Muscle of leg (tissue), 11 donors: ENCODE data around the gene TRIM6. TPM values are rescaled to one million over a fixed set of nuclear protein-coding genes. Genes with fewer than 3 reads are reported as not detected.
A peak's percentile ranks its signal among the peaks of the same experiment; 100 is the strongest.
"Not testable (repeated sequence)": the region's sequence is repeated elsewhere in the genome, so short reads cannot be mapped to it uniquely, and the experiment has no call there.

Experiments used
- DNase-seq: peaks from one replicate; pipeline ENCODE4 v3.0.0; 2013
- H3K27ac ChIP-seq: one replicate; pipeline ENCODE4 v1.5.1; 2013; ENCODE audit warnings: mild to moderate bottlenecking, low read length, control low read depth
- H3K27me3 ChIP-seq: one replicate; pipeline ENCODE4 v1.6.1; 2013; ENCODE audit warnings: low read length; ENCODE audit not compliant: control insufficient read depth, insufficient read depth
- H3K36me3 ChIP-seq: one replicate; pipeline ENCODE4 v1.6.1; 2013; ENCODE audit warnings: low read length; ENCODE audit not compliant: control insufficient read depth, insufficient read depth
- H3K4me1 ChIP-seq: one replicate; pipeline ENCODE4 v1.6.1; 2013; ENCODE audit warnings: low read length; ENCODE audit not compliant: control insufficient read depth, insufficient read depth
- H3K4me3 ChIP-seq: one replicate; pipeline ENCODE4 v1.5.1; 2013; ENCODE audit warnings: low read length, control low read depth
- H3K9me3 ChIP-seq: replicated peaks from 2 replicates; pipeline ENCODE4 v1.6.1; 2013; ENCODE audit warnings: low read depth, low read length; ENCODE audit not compliant: control insufficient read depth
- WGBS: methylation state at CpG from one replicate; pipeline ENCODE4 v1.1.5; 2013; ENCODE audit warnings: missing lambda C conversion rate; ENCODE audit not compliant: insufficient coverage; 5-methylcytosine and 5-hydroxymethylcytosine counted together
- polyA plus RNA-seq, 8 donors: library from polyadenylated mRNA; unstranded; fragments of 120-200 nt; gene quantifications; one replicate each; pipeline versions ENCODE4 v1.2.1 to v1.2.3, GENCODE V29; 2013; ENCODE audit warnings: inconsistent platforms in 1 of 8, low replicate concordance in 1 of 8; ENCODE audit not compliant: insufficient read length in 8 of 8, insufficient read depth in 1 of 8
- total RNA-seq: library from RNA; stranded (reverse); fragments of 120-200 nt; gene quantifications from one replicate; pipeline ENCODE4 v1.2.4, GENCODE V29; 2013

Gene TRIM6
- total and polyA plus RNA-seq, 9 donors, result 1.1 to 3.4 (median 1.4) TPM

- H3K27me3 ChIP-seq, result no peaks in the 10 kb centered on the region
- H3K36me3 ChIP-seq, result no peaks in the 10 kb centered on the region
- H3K4me3 ChIP-seq, result no peak overlapping the region
- 58% methylated on average over 3 of the region's 4 CpGs for WGBS
- no peak for DNase-seq
- no peaks in the 10 kb centered on the region for H3K9me3 ChIP-seq
- no peak overlapping the region for H3K27ac ChIP-seq
- no peaks in the 10 kb centered on the region for H3K4me1 ChIP-seq
Observed at GRCh38 chr11:5575152-5575551, 21.3 kb upstream of the TRIM6 start.

- Histone ChIP-seq H3K4me3 (no peak overlapping the region), H3K27ac (no peak overlapping the region), H3K27me3 (no peaks in the 10 kb centered on the region), H3K9me3 (no peaks in the 10 kb centered on the region), H3K4me1 (no peaks in the 10 kb centered on the region), H3K36me3 (no peaks in the 10 kb centered on the region)
- DNase-seq, result no peak
Observed at GRCh38 chr11:5577101-5577500, 19.3 kb upstream of the TRIM6 start.

GRCh38 chr11:5580577-5580976, 15.9 kb upstream of the TRIM6 start, which contains the start of gene OR52B6:
Gene OR52B6 (plus strand): TSS chr11:5580877. CDS start chr11:5580877, 0 bp downstream.
- no peak within 1 kb of the TSS for H3K4me3 ChIP-seq
- WGBS, result 93% methylated on average over 7 of the region's 8 CpGs
- H3K4me1 ChIP-seq, result no peaks in the 10 kb centered on the region
- no peaks in the 10 kb centered on the region for H3K36me3 ChIP-seq
- H3K27ac ChIP-seq, result no peak within 1 kb of the TSS
- no peaks in the 10 kb centered on the region for H3K27me3 ChIP-seq
- no peak for DNase-seq
- H3K9me3 ChIP-seq, result no peaks in the 10 kb centered on the region

- H3K36me3 ChIP-seq, result no peaks in the 10 kb centered on the region
- H3K4me3 ChIP-seq, result no peak overlapping the region
- no peaks in the 10 kb centered on the region for H3K9me3 ChIP-seq
- no peak for DNase-seq
- H3K4me1 ChIP-seq, result no peaks in the 10 kb centered on the region
- WGBS, result 84% methylated on average over 4 of the region's 4 CpGs
- no peak overlapping the region for H3K27ac ChIP-seq
- H3K27me3 ChIP-seq, result no peaks in the 10 kb centered on the region
Observed at GRCh38 chr11:5581014-5581413, 15.4 kb upstream of the TRIM6 start.

GRCh38 chr11:5584458-5584857, 12.0 kb upstream of the TRIM6 start:
- H3K9me3 ChIP-seq, H3K4me1 ChIP-seq, H3K27ac ChIP-seq, H3K27me3 ChIP-seq, H3K4me3 ChIP-seq, H3K36me3 ChIP-seq, DNase-seq: not testable (repeated sequence)
- WGBS, result no CpG with 5 or more reads among the region's 5 CpGs

GRCh38 chr11:5589906-5590305, 6.5 kb upstream of the TRIM6 start:
- H3K9me3 ChIP-seq, H3K27me3 ChIP-seq, DNase-seq, H3K4me1 ChIP-seq, H3K27ac ChIP-seq, H3K36me3 ChIP-seq, H3K4me3 ChIP-seq: not testable (repeated sequence)
- 95% methylated on average over 28 of the region's 31 CpGs for WGBS

GRCh38 chr11:5591613-5592012, 4.8 kb upstream of the TRIM6 start:
- Histone ChIP-seq H3K9me3 (no peaks in the 10 kb centered on the region), H3K27ac (no peak overlapping the region), H3K27me3 (no peaks in the 10 kb centered on the region), H3K4me1 (peaks cover 5% of the 10 kb centered on the region), H3K36me3 (no peaks in the 10 kb centered on the region), H3K4me3 (no peak overlapping the region)
- no peak for DNase-seq
- 100% methylated on average over 1 of the region's 3 CpGs for WGBS

GRCh38 chr11:5592615-5593014, 3.8 kb upstream of the TRIM6 start:
- no peaks in the 10 kb centered on the region for H3K36me3 ChIP-seq
- no peak overlapping the region for H3K27ac ChIP-seq
- H3K4me3 ChIP-seq, result no peak overlapping the region
- no peaks in the 10 kb centered on the region for H3K9me3 ChIP-seq
- no peaks in the 10 kb centered on the region for H3K27me3 ChIP-seq
- H3K4me1 ChIP-seq, result peaks cover 7% of the 10 kb centered on the region
- WGBS, result no CpG with 5 or more reads among the region's 5 CpGs
- no peak for DNase-seq

GRCh38 chr11:5593146-5593545, 3.3 kb upstream of the TRIM6 start:
- DNase-seq, result no peak
- Histone ChIP-seq H3K27ac (no peak overlapping the region), H3K4me3 (no peak overlapping the region), H3K4me1 (peaks cover 7% of the 10 kb centered on the region), H3K27me3 (no peaks in the 10 kb centered on the region), H3K36me3 (no peaks in the 10 kb centered on the region), H3K9me3 (no peaks in the 10 kb centered on the region)
- WGBS, result no CpG with 5 or more reads among the region's 1 CpG

GRCh38 chr11:5597953-5598352, 1.5 kb downstream of the TRIM6 start:
- Histone ChIP-seq H3K9me3 (no peaks in the 10 kb centered on the region), H3K4me3 (no peak overlapping the region), H3K36me3 (no peaks in the 10 kb centered on the region), H3K4me1 (peaks cover 7% of the 10 kb centered on the region), H3K27me3 (no peaks in the 10 kb centered on the region), H3K27ac (no peak overlapping the region)
- no peak for DNase-seq
- 17% methylated on average over 1 of the region's 3 CpGs for WGBS

GRCh38 chr11:5600374-5600851, 4.0 kb downstream of the TRIM6 start:
- H3K9me3 ChIP-seq, result no peaks in the 10 kb centered on the region
- H3K27me3 ChIP-seq, result no peaks in the 10 kb centered on the region
- no peak overlapping the region for H3K4me3 ChIP-seq
- H3K27ac ChIP-seq, result no peak overlapping the region
- H3K36me3 ChIP-seq, result no peaks in the 10 kb centered on the region
- DNase-seq, result peak; percentile 82
- H3K4me1 ChIP-seq, result peaks cover 7% of the 10 kb centered on the region
- WGBS, result 31% methylated on average over 5 of the region's 9 CpGs
